HL-60/S4 treated with phorbol 12-myristate 13-acetate at 8.2 ng/mL for 4 days and 3 days (cell line): Measurements from ENCODE around the gene UNC5A.

Source experiments
- in situ Hi-C: fragments of 300-500 bp; cut with MboI; formaldehyde crosslinking; loops from 2 replicates; pipeline ENCODE4 v1.15.0; 2022; ENCODE audit warnings: low sequenced_read_pairs

Gene UNC5A

DNA sequence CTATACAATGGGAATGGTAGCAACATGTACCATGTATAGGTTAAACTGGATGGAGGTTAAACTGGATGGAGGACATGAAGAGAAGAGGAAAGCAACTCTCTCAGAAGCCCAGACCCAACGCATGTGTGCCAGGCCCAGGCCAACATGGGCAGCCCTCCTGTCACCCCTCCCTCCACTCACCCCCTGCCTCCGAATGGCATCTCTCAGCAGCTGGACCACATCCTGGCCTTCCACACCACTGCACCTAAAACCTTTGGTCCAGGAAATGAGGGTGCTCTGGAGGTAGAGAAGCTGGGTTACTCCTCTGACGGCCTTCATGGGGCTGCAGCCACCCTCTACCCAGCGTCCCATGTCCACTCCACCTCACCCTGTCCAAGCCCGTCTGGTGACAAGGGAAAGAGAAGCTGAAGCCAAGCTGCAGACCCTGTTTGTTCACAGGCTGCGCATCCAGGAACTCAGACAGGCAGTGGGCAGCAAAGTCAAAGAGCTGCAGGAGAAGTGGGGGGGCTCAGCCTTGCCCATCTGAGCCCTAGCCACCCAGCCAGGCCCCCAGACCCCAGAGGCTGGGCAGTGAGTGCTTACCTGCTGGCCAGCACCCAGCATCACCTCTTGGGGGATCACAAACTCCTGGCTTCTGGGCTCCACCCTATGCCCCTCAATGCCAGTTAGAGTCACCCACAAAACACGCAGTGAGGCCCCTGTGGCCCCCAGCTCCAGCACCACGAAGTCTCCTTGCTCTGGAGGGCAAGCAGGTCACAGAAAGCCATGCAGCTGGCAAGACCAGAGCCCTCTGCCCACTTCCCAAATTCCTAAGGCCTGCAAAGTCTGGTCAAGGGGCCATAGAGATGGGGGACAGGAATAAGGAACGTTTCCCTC, 80.3 kb downstream of the UNC5A start:
- in situ Hi-C loops = no loop called here

DNA sequence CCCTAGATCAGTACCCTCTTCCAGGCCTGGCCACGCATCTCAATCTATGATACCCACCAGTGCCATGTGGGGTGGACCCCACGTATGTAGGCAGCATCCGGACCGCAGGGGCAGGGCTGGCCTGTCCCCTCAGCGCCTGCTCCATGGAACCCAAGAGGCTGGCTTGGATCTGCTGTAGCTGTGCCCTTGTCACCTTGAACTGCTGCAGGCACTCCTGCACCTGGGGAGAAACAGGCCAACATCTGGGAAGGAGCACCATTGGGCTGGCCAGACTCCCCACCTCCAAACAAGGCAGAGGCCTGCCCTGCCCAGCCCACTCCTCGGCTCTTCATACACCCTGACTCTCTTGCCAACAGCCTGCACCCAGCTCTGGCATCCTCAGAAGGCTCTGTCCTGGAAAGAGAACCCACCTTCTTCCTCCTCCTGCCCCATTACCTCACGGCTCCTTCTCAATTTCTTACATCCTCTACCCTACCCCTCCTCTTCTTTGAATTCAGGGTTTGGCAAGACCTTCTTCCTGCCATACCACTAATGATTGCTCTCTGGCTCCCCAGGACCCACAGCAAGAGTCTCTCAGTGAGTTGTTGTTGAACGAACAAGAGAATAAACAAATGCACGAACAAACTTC, 81.1 kb downstream of the UNC5A start:
- in situ Hi-C loops = no loop called here

DNA sequence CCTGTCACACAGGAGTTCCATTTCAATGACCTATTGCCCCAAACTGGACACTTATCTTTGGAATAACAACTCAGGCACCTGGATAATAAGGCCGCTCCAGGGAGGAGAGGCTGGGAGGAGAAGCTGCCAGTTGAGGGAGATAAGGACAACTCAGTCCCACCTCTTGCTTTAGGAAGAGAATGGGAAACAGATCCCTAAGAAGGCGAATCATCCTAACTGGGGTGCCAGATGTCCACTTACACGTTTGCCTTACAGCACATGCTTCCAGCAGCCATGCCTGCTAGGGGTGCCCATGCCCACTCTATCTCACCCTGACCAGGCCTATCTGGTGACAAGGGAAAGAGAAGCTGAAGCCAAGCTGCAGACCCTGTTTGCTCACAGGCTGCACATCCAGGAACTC, 82.3 kb downstream of the UNC5A start:
- in situ Hi-C loops = no loop called here

DNA sequence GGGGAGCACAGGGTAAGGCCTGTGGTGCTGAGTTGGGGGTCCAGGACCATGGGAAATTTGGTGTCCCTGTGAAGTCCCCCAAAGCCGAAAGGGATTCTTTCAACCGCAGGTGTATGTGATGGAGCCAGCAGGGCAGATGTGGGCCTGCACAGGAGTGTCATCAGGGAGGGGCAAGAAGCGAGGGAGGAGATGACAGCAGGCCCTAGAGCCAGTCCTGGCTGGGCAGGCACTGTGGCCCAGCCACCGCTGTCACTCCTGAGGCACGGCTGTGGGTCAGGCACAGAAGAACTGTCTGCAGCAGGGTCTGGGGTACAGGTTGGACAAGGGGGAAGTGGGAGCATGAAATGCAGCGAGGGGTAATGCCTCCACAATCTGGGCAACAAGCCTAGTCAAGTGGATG, 83.9 kb downstream of the UNC5A start:
- in situ Hi-C loops = no loop called here

DNA sequence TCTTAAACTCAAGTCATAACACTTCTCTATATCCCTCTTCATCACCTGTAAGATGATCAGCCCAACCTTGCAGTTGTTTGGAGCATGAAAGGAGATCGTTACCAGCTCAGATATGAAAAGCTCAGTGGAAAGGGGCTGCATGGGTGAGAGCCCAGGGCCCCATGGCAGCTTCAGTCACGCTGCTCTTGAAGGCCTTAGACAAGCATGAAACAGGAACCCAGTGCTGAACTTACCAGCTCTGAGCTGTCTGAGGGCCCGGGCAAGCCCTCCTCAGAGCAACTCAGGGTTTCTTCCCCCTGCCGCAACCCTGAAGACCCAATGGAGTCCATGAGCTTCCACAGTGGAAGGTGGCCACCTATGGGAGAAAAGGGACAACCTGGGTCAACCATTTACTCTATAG, 85.5 kb downstream of the UNC5A start:
- in situ Hi-C loops = no loop called here

DNA sequence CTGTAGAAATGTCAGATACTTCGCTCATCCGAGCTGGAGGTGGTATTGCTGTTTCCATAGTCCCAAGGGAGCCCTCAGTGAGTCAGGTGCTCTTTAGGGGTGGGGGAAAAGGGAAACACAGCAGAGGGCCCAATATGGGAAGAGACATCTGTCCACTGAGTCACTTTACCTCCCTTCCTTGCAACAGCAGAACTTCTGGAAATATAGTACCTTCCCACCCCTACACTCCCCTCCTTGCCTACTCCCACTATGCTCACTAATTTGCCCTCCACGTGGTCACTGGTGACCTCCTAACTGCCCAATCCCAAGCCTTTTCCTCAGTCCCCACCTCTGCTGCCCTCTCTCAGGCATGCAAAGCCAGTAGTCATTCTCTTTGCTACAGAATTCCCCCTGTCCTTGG, 86.9 kb downstream of the UNC5A start:
- in situ Hi-C loops = no loop called here

DNA sequence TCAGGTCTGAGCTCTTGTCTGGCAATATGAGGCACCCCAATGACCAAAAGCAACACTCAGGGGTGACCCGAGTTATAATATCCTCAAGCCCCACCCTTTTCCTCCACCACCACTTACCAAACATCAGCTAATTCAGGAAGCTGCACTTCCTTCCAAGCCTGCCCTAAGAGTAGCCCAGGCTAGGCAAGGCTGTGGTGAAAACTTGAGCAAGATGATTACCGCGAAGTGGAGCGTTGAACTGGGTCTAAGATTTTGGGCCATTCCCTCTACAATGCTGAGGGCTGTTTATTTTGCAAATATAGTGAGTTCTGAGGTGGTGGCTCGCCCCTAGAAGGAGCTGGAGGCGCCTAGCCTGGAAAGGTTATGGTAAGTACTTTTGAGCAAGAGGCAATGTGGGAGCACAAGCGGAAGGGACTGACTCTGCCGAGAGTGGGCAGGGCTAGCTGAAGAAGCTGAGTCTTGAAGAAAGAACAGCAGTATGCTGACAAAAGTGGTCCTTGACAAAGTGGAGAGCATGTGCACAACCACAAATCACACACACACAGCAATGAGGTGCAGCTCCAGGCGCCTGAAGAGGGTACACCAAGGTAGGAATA, 89.0 kb downstream of the UNC5A start, which contains the start of gene HK3:
Gene HK3, minus strand, starts transcription at position 51 of the 596 bp plus-strand sequence. CDS start 3,187 bp downstream, outside the sequence.
- in situ Hi-C loops = no loop called here

DNA sequence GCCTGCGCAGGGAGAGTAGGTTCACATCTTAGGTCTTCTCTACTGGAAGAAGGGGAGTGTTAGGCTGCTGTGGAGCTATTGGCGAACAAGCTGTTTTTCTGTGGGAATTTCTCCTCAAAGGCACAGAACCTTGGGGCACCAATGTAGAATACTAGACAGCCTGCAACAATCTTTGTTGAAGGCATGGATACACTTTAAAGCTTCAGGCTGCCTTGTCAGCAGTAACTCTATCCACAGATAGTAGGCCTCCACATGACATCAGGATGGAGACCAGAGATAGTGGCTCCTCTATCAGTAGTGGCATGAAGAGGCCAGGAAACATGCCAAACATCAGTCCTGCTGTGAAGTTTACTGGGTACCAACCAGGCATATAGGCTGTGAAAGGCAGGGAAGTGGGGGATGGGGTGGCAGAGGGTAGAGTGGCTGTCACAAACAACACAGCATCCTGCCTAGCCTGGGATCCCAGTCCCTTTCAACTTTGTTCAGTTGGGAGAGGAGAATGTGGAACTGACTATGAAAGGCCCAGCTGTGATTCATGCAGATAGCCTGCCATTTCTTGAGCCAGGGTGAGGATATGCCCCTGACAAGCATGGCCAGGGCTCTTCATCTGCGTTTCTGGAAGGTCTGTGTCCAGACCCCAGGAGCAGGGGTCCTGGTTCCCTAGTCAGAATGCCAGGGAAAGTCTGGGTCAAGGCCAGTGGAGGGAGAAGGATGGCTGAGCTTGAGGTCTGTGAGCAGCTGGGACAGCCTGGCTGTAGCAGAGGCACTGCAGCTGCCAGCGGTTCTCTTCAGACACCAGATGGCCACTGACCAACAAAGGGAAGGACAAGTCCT, 89.8 kb downstream of the UNC5A start:
- in situ Hi-C loops = no loop called here

DNA sequence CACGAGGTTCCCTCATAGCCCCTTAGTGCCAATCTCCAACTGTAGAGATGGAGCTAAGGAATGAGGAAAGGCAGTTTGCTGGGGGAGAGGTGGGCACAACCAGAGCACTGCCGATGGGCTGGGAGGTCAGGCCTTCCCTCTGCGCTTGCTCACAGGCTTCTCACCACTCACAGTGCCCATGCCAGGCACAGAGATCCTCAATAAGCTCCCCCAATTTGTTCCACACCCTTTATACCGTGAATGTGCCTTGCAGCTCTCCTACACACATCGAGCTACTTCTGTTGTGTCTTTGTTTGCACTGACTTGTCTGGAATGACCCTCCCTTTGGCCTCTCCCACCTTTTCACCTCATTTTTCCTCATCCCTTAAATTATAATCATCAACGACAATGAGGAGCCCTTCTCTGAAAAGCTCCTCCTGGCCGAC, 90.4 kb downstream of the UNC5A start:
- in situ Hi-C loops = no loop called here

DNA sequence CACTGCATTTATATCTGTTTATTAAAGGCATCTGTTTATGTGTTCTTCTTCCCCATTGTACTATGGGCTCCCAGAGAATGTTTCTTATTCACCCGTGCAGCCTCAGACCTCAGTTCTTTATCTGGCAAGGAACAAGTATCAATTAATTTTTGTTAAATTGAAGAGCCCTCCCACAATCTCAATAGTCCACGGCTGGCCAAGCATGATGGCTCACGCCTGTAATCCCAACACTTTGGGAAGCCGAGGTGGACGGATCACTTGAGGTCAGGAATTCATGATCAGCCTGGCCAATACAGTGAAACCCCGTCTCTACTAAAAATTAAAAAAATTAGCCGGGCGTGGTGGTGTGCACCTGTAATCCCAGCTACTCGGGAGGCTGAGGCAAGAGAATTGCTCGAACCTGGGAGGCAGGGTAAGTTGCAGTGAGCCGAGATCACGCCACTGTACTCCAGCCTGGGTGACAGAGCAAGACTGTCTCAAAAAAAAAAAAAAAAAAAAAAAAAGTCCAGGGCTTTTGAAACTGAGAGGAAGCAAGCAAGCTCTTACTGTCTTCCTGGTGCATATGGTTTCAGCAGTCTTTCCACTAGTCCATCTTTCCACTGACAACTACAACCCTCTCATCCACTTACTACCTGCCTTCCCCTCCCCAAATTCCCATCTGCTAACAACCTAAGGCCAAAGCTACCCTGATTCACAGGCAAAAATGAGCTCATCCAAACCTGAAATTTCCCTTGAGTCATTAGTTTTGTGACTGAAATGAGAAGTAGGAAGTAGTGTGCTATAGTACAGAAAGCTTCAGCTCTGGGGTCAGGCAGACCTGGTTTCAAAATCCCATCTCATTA, 91.1 kb downstream of the UNC5A start:
- in situ Hi-C loops = no loop called here

DNA sequence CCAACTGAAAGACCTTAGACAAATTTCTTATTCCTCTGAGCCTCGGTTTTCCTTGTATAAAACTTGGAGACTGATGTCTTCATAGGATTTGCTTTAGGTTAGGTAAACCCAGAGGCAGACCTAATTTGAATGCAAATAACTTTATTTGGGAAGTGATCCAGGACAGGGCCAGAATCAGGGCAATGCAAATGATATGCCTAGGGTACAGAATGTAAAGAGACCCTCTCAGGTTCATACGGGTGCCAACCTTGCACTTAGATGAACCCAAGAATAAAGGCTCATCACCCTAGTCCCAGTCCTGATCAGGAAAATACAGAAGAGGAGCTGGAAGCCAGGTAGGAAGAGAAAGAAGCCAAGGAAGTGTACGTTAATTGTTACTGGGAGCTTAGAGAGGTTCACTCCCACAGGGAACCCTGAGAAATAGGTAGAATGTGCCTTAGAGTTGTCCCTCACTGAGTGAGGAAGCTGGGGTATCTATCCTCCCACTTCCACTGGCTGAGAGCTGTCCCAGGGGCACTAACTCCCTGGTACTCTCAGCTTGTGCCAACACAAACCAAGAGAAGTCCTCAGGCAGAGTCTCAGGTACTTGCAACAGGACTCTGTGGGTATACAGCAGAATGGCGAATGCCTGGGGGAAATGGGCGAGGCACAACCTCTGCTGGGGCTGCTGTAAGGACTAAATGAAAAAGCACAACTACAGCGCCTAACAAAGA, 91.9 kb downstream of the UNC5A start:
- in situ Hi-C loops = no loop called here

DNA sequence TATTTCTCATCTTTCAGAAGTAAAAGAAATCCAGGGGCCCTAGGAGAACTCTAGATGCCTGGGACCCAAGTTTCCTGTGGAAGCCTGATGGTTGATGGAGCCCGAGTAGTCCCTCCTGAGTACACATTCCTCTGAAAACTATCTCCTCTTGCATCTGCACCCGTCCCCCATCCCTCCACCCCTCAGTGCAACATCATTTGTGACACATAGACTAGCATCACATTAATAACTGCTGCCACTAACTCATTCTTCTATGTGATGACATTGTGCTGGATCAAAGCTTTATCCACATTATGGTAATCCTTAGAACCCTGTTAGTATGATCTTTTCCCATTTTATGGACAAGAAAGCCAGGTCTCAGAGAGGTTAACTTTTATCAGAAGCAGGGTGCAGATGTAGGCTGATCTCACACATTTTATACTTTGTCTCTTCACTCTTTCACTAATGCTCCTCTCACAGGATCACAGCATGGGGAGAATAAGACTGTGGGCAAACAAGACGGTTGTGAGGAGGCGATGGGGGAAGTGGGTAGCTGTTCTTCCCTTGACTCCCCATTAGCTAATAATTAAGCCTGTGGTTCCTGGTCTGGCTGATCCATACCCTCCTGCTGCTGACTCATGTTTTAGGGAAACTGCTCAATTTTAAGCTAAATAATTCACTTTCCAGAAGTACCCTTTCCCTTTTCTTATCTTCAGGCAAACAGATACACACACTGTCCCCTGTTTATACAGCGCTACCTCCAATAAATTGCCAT, 92.7 kb downstream of the UNC5A start:
- in situ Hi-C loops = no loop called here

DNA sequence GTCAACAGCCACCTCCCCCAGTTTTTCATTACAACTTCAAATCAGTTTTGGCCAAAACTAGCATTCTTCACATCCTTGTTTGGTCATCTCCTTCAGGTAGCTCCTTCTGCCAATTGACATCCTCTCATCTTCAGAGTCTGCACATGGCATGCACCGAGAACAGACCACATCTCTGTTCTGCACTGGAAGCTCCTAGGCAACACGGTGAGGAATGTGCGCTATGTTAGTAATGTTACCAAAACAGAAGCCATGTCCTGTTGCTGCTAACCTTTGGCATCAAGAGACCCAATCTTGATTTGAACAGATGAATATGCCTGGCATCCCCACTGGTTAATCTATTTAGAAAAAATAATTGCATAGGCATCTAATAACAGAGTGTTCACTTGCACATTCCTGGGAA, 93.9 kb downstream of the UNC5A start:
- in situ Hi-C loops = no loop called here

DNA sequence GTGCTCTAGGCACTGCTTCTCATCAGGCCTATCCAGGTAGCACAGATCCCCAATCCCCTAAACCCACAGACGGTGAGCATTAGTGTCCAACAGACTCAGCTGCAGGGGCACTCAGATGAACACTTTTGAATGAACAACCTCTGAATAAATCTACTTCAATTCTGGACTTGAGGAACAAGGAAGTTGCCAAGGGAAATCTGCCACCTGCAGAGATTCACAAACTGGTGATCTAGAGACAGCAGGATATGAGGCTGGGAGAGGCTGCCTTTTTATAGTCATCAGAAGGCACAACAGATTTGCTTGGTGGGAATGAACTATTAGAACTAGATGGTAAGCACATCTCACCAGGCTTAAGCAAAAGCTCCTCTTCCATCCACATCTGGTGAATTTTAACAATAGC, 95.8 kb downstream of the UNC5A start:
- in situ Hi-C loops = no loop called here

DNA sequence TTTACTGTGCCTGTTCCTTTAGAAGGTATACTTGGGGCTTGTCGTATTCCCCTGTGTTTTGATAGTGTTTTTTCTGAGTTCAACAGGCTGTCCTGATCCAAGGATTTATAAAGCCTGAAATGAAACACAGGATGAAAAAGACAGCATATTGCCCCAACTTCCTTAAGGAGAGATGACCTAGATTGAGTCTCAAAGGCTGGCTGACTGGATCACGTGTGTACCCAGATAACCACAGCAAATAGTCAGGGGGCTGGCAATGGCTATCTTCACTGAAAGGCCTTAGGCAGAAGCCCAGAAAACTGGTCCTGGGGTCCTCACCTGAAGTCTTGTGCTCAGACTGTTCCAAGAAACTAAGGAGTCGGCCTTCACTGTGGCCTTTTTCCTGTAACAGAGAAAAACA, 96.4 kb downstream of the UNC5A start:
- in situ Hi-C loops = no loop called here

DNA sequence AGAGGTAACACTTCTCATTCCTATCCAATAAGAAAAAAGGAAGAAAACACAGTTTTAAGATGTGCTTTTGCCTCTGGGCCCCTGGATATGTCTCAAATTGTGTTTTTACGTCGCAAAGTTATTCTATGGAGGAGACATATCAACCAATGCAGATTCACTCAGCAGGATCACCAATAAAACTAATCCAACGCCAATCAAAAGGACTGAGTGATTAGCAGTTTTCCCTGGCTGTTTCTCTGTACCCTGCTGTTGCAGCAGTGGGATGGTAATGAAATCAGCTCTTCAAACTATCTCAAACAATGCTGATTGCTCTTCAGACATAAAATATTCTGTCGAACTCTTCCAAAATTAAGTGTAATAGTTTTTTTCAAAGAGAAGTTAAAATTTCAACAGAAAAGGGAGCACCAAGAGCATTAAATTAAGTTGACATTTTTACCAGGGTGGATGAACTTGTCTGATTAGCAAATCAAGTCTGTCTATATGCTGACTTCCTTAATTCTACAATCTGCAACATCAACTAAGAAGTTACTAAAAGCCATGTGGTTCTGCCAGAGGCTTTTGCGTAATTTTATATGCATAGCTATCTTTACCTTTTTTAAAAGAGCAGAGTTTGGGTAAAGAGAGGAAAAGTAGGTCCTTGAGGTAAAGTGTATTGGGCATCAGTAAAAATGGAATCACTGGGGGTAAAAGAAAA, 98.5 kb downstream of the UNC5A start:
- in situ Hi-C loops = no loop called here

DNA sequence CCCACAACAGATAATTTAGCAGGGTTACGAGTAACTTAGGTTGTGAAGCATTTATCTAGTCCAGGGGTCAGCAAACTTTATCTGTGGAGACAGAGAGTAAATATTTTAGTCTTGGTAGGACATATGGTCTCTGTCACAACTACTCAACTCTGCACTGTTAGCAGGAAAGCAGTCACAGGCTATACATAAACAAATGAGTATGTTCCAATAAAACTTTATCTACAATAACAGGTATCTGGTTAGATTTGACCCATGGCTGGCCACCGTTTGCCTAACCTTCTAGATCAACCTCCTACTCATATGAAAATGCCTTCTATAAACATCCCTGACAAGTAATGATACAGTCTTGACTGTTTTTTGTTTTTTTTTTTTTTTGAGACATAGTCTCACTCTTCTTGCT, 101.8 kb downstream of the UNC5A start:
- in situ Hi-C loops = no loop called here

DNA sequence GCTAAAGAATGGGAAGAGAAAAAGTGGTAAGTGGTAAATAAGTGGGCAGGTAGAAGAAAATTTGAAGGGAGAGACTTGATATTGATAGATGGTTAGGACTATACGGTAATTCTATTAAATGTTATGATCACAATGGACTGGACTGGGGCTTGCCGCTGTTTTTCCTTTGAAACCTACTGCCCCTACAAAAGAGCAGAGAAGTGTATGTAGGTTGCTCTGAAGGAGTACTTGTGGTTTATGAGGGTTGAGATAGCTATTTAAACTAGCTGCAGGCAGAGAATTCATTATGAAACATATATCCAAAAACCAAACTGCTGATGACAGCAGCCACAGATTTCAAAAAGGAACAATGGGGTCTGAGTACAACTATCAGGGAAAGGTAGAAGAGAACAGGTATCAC, 105.5 kb downstream of the UNC5A start:
- in situ Hi-C loops = no loop called here
